H1 (cell line): ENCODE measurements around the gene SEMA3B. TPM values are rescaled to one million over a fixed set of nuclear protein-coding genes. Genes with fewer than 3 reads are reported as not detected.

Experiments
- CTCF ChIA-PET: fragments of 300-600 bp; sonication (Branson Sonifier 250); formaldehyde crosslinking; loops from one replicate; lab custom pipeline; 2021; ENCODE audit not compliant: partially characterized antibody; lab: Charles Lee
- POLR2A ChIA-PET: fragments of 300-600 bp; sonication (Branson Sonifier 250); formaldehyde crosslinking; loops from one replicate; lab custom pipeline; 2021; ENCODE audit warnings: inconsistent platforms; ENCODE audit not compliant: partially characterized antibody; lab: Charles Lee
- DNase-seq, 2 experiments: peaks; one replicate each; pipeline versions ENCODE4 v3.0.0 to v3.0.0-alpha.2; 2010 to 2022; ENCODE audit warnings: low spot score in 2 of 2, low read depth in 1 of 2, mixed read lengths in 1 of 2
- FAIRE-seq: peaks from 2 replicates; lab custom pipeline; 2011; peaks lifted over from hg19 to GRCh38; lab: Jason Lieb, UNC
- H2AFZ ChIP-seq: 2 replicates; pipeline ENCODE4 v1.8.1; 2012; ENCODE audit warnings: low read length, inconsistent platforms
- H2AK5ac ChIP-seq: 2 replicates; pipeline ENCODE4 v1.6.1; 2013; ENCODE audit warnings: low read depth, low read length
- H2BK120ac ChIP-seq: replicated peaks from 2 replicates; pipeline ENCODE3; 2013; ENCODE audit warnings: low read depth, low read length, inconsistent platforms
- H2BK12ac ChIP-seq: 2 replicates; pipeline ENCODE4 v1.6.1; 2013; ENCODE audit warnings: low read depth, low read length
- H2BK15ac ChIP-seq: 2 replicates; pipeline ENCODE4 v1.6.1; 2013; ENCODE audit warnings: low read length
- H2BK20ac ChIP-seq: 2 replicates; pipeline ENCODE4 v1.6.1; 2013; ENCODE audit warnings: low read length
- H2BK5ac ChIP-seq: 2 replicates; pipeline ENCODE4 v1.6.1; 2013; ENCODE audit warnings: low read depth, low read length
- H3K14ac ChIP-seq: 2 replicates; pipeline ENCODE4 v1.6.1; 2013; ENCODE audit warnings: inconsistent platforms; ENCODE audit not compliant: insufficient read length
- H3K18ac ChIP-seq: 2 replicates; pipeline ENCODE4 v1.6.1; 2013; ENCODE audit warnings: low read length; ENCODE audit errors: extremely low read depth
- H3K23ac ChIP-seq: 2 replicates; pipeline ENCODE4 v1.6.1; 2013; ENCODE audit warnings: inconsistent platforms; ENCODE audit not compliant: insufficient read length
- H3K23me2 ChIP-seq: 2 replicates; pipeline ENCODE4 v1.6.1; 2013; ENCODE audit warnings: low read depth, low read length
- H3K27ac ChIP-seq: 2 replicates; pipeline ENCODE4 v1.6.1; 2011; ENCODE audit warnings: low read depth, low read length, inconsistent platforms
- H3K27me3 ChIP-seq, 4 experiments: replicated peaks in 1 of 4; 1 replicate in 1 of 4; 2 replicates in 3 of 4; pipeline versions ENCODE4 v1.6.1 to v1.8.1; 2011 to 2013; ENCODE audit warnings: low read length in 3 of 4, mild to moderate bottlenecking in 3 of 4, inconsistent platforms in 2 of 4, mixed read lengths in 2 of 4, moderate library complexity in 1 of 4; ENCODE audit not compliant: control insufficient read depth in 3 of 4, insufficient read depth in 3 of 4; ENCODE audit errors: extremely low read depth in 1 of 4
- H3K36me3 ChIP-seq, 4 experiments: 2 replicates each; pipeline versions ENCODE4 v1.6.1 to v1.8.1; 2011 to 2013; ENCODE audit warnings: mild to moderate bottlenecking in 4 of 4, low read length in 3 of 4, moderate library complexity in 2 of 4, control low read depth in 1 of 4, inconsistent platforms in 1 of 4; ENCODE audit not compliant: insufficient read depth in 4 of 4, control insufficient read depth in 2 of 4
- H3K4ac ChIP-seq: replicated peaks from 2 replicates; pipeline ENCODE3; 2013; ENCODE audit warnings: low read length, low read depth, mixed read lengths, inconsistent platforms; ENCODE audit not compliant: insufficient read length
- H3K4me1 ChIP-seq, 4 experiments: replicated peaks in 1 of 4; 1 replicate in 1 of 4; 2 replicates in 3 of 4; pipeline versions ENCODE4 v1.6.1 to v1.8.1; 2011 to 2013; ENCODE audit warnings: low read length in 3 of 4, inconsistent platforms in 2 of 4, mixed read lengths in 1 of 4; ENCODE audit not compliant: insufficient read depth in 4 of 4, control insufficient read depth in 3 of 4
- H3K4me2 ChIP-seq, 2 experiments: 2 replicates each; pipeline versions ENCODE4 v1.6.1 to v1.8.1; 2011 to 2013; ENCODE audit warnings: low read depth in 2 of 2, low read length in 2 of 2, control low read depth in 1 of 2, inconsistent platforms in 1 of 2, mild to moderate bottlenecking in 1 of 2; ENCODE audit not compliant: insufficient read depth in 1 of 2
- H3K4me3 ChIP-seq, 4 experiments: fragments of 200-600, 300-600 bp in 1 of 4; sonication (generic), shearing (Covaris generic), sonication (Bioruptor Twin) in 1 of 4; 2 replicates each; pipeline versions ENCODE4 v1.5.1 to v1.8.1; 2011 to 2016; ENCODE audit warnings: low read length in 4 of 4, low read depth in 3 of 4, control low read depth in 2 of 4, inconsistent platforms in 2 of 4, mild to moderate bottlenecking in 2 of 4, mixed read lengths in 1 of 4, moderate library complexity in 1 of 4; ENCODE audit not compliant: insufficient read depth in 2 of 4; ENCODE audit errors: extremely low read depth in 1 of 4
- H3K56ac ChIP-seq: replicated peaks from 2 replicates; pipeline ENCODE3; 2013; ENCODE audit warnings: low read depth, mild to moderate bottlenecking, mixed read lengths, low read length, inconsistent platforms; ENCODE audit not compliant: insufficient read length
- H3K79me1 ChIP-seq: 2 replicates; pipeline ENCODE4 v1.6.1; 2013; ENCODE audit warnings: low read depth, low read length, control low read depth
- H3K79me2 ChIP-seq, 2 experiments: 2 replicates each; pipeline versions ENCODE4 v1.6.1 to v1.8.1; 2012 to 2013; ENCODE audit warnings: low read length in 2 of 2, mild to moderate bottlenecking in 2 of 2, inconsistent platforms in 1 of 2; ENCODE audit not compliant: insufficient read depth in 2 of 2, control insufficient read depth in 1 of 2
- H3K9ac ChIP-seq, 4 experiments: replicated peaks in 1 of 4; 1 replicate in 1 of 4; 2 replicates in 3 of 4; pipeline versions ENCODE4 v1.6.1 to v1.8.1; 2011 to 2013; ENCODE audit warnings: low read depth in 3 of 4, low read length in 3 of 4, control low read depth in 2 of 4, mild to moderate bottlenecking in 2 of 4, moderate library complexity in 2 of 4, inconsistent platforms in 1 of 4; ENCODE audit errors: extremely low read depth in 1 of 4
- H3K9me3 ChIP-seq, 2 experiments: 2 replicates each; pipeline versions ENCODE4 v1.6.1 to v1.8.1; 2012 to 2013; ENCODE audit warnings: mild to moderate bottlenecking in 2 of 2, moderate library complexity in 2 of 2, control low read depth in 1 of 2, inconsistent platforms in 1 of 2, low read depth in 1 of 2, low read length in 1 of 2, mixed read lengths in 1 of 2; ENCODE audit not compliant: insufficient read depth in 2 of 2
- H4K20me1 ChIP-seq, 2 experiments: replicated peaks in 1 of 2; 2 replicates each; pipeline versions ENCODE3 to v1.8.1; 2011 to 2013; ENCODE audit warnings: inconsistent platforms in 2 of 2, low read length in 2 of 2, mild to moderate bottlenecking in 1 of 2; ENCODE audit not compliant: insufficient read depth in 2 of 2, control insufficient read depth in 1 of 2
- H4K5ac ChIP-seq: 2 replicates; pipeline ENCODE4 v1.6.1; 2013; ENCODE audit warnings: low read length, low read depth, mixed read lengths, inconsistent platforms; ENCODE audit not compliant: insufficient read length
- H4K8ac ChIP-seq: 2 replicates; pipeline ENCODE4 v1.8.0; 2013; ENCODE audit warnings: mild to moderate bottlenecking, moderate library complexity, low read length, inconsistent platforms; ENCODE audit not compliant: insufficient read depth; ENCODE audit errors: extremely low read depth
- H4K91ac ChIP-seq: replicated peaks from 2 replicates; pipeline ENCODE3; 2013; ENCODE audit warnings: low read length, mixed read lengths, inconsistent platforms; ENCODE audit not compliant: insufficient read length
- ASH2L ChIP-seq: fragments of 200-600, 300-600 bp; sonication (generic); IDR thresholded peaks from one replicate; pipeline ENCODE4 v1.7.1; 2017; ENCODE audit warnings: low read length
- CBX8 ChIP-seq: fragments of 300-800, 300-1000 bp; sonication (generic); IDR thresholded peaks from 2 replicates; pipeline ENCODE4 v1.7.1; 2016; ENCODE audit warnings: low read depth, low read length, borderline replicate concordance
- CEBPB ChIP-seq: IDR thresholded peaks from 2 replicates; pipeline ENCODE4 v1.6.1; 2012; ENCODE audit warnings: low read depth, low read length
- EGR1 ChIP-seq: IDR thresholded peaks from 2 replicates; pipeline ENCODE4 v1.6.1; 2011; ENCODE audit warnings: low read depth, low read length, borderline replicate concordance
- EP300 ChIP-seq, 2 experiments: IDR thresholded peaks; 1 replicate in 1 of 2; 2 replicates in 1 of 2; pipeline ENCODE4 v1.6.1; 2011 to 2012; ENCODE audit warnings: low read depth in 2 of 2, low read length in 2 of 2, mild to moderate bottlenecking in 2 of 2, borderline replicate concordance in 1 of 2, inconsistent platforms in 1 of 2, moderate library complexity in 1 of 2
- FOSL1 ChIP-seq: IDR thresholded peaks from 2 replicates; pipeline ENCODE4 v1.6.1; 2011; ENCODE audit warnings: mild to moderate bottlenecking, low read depth, low read length, moderate library complexity; ENCODE audit not compliant: insufficient read depth
- HDAC6 ChIP-seq: IDR thresholded peaks from one replicate; pipeline ENCODE4 v1.7.1; 2012; ENCODE audit warnings: low read depth, mild to moderate bottlenecking, inconsistent platforms, low read length, moderate library complexity
- JUND ChIP-seq: IDR thresholded peaks from 2 replicates; pipeline ENCODE4 v1.6.1; 2011; ENCODE audit warnings: mild to moderate bottlenecking, improper control_type of control experiment, low read length
- MAFK ChIP-seq: IDR thresholded peaks from 2 replicates; pipeline ENCODE4 v1.6.1; 2012; ENCODE audit warnings: low read depth, mild to moderate bottlenecking, improper control_type of control experiment, low read length
- POLR2A ChIP-seq, 2 experiments: IDR thresholded peaks; 1 replicate in 1 of 2; 2 replicates in 1 of 2; pipeline ENCODE4 v1.6.1; 2011; ENCODE audit warnings: low read depth in 2 of 2, low read length in 2 of 2, mild to moderate bottlenecking in 2 of 2; ENCODE audit errors: control extremely low read depth in 1 of 2
- RBBP5 ChIP-seq: IDR thresholded peaks from 2 replicates; pipeline ENCODE4 v1.7.1; 2012; ENCODE audit warnings: low read depth, mild to moderate bottlenecking, inconsistent platforms, low read length, moderate library complexity, borderline replicate concordance
- RXRA ChIP-seq: IDR thresholded peaks from 2 replicates; pipeline ENCODE4 v1.6.1; 2011; ENCODE audit warnings: low read depth, mild to moderate bottlenecking, low read length, moderate library complexity; ENCODE audit not compliant: insufficient read depth
- SAP30 ChIP-seq: fragments of 300-600 bp; sonication (generic); IDR thresholded peaks from 2 replicates; pipeline ENCODE4 v1.7.1; 2012; ENCODE audit warnings: low read length, moderate library complexity, mild to moderate bottlenecking, inconsistent platforms; ENCODE audit not compliant: insufficient read depth, insufficient replicate concordance
- SP2 ChIP-seq: IDR thresholded peaks from 2 replicates; pipeline ENCODE4 v1.6.1; 2012; ENCODE audit warnings: mild to moderate bottlenecking, low read length, inconsistent platforms
- SUZ12 ChIP-seq: fragments of 200-600 bp; sonication (generic); IDR thresholded peaks from 2 replicates; pipeline ENCODE4 v1.6.1; 2012; ENCODE audit warnings: mild to moderate bottlenecking, inconsistent platforms, low read length, moderate library complexity, mixed read lengths
- YY1 ChIP-seq: IDR thresholded peaks from 2 replicates; pipeline ENCODE4 v1.6.1; 2011; ENCODE audit warnings: low read depth, mild to moderate bottlenecking, low read length
- polyA plus RNA-seq, 7 experiments: library from polyadenylated mRNA; depleted of rRNA in 3 of 7; stranded (reverse) in 5 of 7; unstranded in 2 of 7; fragments of >200 nt in 5 of 7; fragments of 200-250 nt in 2 of 7; gene quantifications; 1 replicate in 5 of 7; 2 replicates in 1 of 7; 4 replicates in 1 of 7; pipeline versions ENCODE4 v1.2.1 to v1.2.3, GENCODE V29; 2011 to 2013; ENCODE audit warnings: missing spikeins in 2 of 7, mixed read lengths in 2 of 7
- total RNA-seq: library from RNA; stranded (reverse); fragmentation: NEBNext Ultra II Directional; extraction: Animal tissue kit (Norgen Biotek cat#: 25700); gene quantifications from 2 replicates; pipeline ENCODE4 v1.2.1, GENCODE V29; 2021

Gene SEMA3B
- total and polyA plus RNA-seq, 2 of the 8 experiments (the other 6 are each of a cell fraction or from before 2014, with no cell fraction given): 3.0 to 4.7 TPM

DNA sequence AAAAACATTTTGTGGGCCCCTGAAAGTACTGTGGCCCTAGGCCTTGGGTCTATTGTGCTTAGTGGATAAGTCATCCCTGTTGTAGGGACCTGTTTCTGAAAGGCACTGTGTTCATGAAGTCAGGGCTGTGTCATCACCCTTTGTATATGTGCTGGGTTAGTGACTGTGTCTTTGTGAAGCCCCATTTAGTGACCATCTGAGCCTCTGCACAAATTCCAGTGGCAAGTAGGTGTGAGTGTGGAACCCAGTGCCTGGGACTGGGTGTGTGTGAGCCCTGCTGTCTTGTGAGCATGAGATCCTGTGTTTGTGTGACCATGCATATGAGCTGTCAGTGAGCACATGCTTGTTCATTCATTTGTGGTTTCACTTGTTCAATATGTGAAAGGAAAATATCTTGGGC lies 35.7 kb downstream of the SEMA3B start:
- Histone ChIP-seq H3K9me3 (peaks cover 9 to 20% of the 10 kb centered on the region in 2 experiments; a peak in 3 of 4 replicates), H4K20me1 (no peaks in the 10 kb centered on the region), H3K36me3 (no peaks in the 10 kb centered on the region), H2AFZ (no peak overlapping the region), H3K23ac (no peak overlapping the region), H3K27ac (no peak overlapping the region), H2BK15ac (no peak overlapping the region), H3K79me2 (no peaks in the 10 kb centered on the region), H3K4me3 (no peak overlapping the region), H3K27me3 (no peaks in the 10 kb centered on the region), H4K8ac (no peak overlapping the region), H4K5ac (no peak overlapping the region), H4K91ac (no peak overlapping the region), H2BK12ac (no peak overlapping the region), H3K79me1 (no peaks in the 10 kb centered on the region), H3K4me2 (no peak overlapping the region), H2BK20ac (no peak overlapping the region), H3K9ac (no peak overlapping the region), H3K4me1 (peaks cover 0 to 20% (median 11%) of the 10 kb centered on the region in 4 experiments; a peak in 6 of 7 replicates), H2BK5ac (no peak overlapping the region), H3K23me2 (no peaks in the 10 kb centered on the region; the same call in 1 of the 2 replicates), H3K56ac (no peak overlapping the region), H2BK120ac (no peak overlapping the region), H3K18ac (no peak overlapping the region), H2AK5ac (0 out of 2 replicates have a peak overlapping the region, but pooled peaks have one; percentile 24), H3K4ac (no peak overlapping the region), H3K14ac (no peak overlapping the region)
- FAIRE-seq (no peak), DNase-seq (no peak)
- ChIA-PET CTCF (interaction anchor here (0.7 to 3.1 kb wide), 3 partner anchors 19 to 58 kb away, joined by 3 to 18 read pairs (median 3); partner anchors contain the start of genes HYAL2 and RASSF1), POLR2A (interaction anchor here (1.0 to 11.3 kb wide), 3 partner anchors 14 to 24 kb away, joined by 4 to 149 read pairs (median 15); partner anchors contain the start of genes HYAL2 and TUSC2)
- TF ChIP-seq CEBPB (no peak), SUZ12 (no peak), FOSL1 (no peak), SP2 (no peak), ASH2L (no peak), RBBP5 (no peak), HDAC6 (no peak), CBX8 (no peak), POLR2A (IDR thresholded peaks at IDR 0.05; ENCODE audit: control extremely low read depth in 1 of 2, low read depth in 2 of 2, low read length in 2 of 2) (no peak), JUND (no peak), RXRA (no peak), EP300 (IDR thresholded peaks at IDR 0.05; ENCODE audit: borderline replicate concordance in 1 of 2, low read depth in 2 of 2, low read length in 2 of 2) (no peak), SAP30 (no peak), YY1 (no peak), EGR1 (no peak), MAFK (no peak)
